IMR-90 (cell line): ENCODE data around the gene CYYR1. TPM values are rescaled to one million over a fixed set of nuclear protein-coding genes. Genes with fewer than 3 reads are reported as not detected.

Experiments used
- ATAC-seq: fragments of 200-7000 bp; cut with Tn5 transposase; 2 replicates; pipeline ENCODE4 v1.9.1; 2020; ENCODE audit warnings: low read depth, mild to moderate bottlenecking, moderate library complexity
- BruUV-seq: library from RNA; stranded (reverse); fragments of 400-500 nt; replicated peaks from 2 replicates; lab custom pipeline; 2021; lab: Mats Ljungman, UMichigan
- CTCF ChIA-PET: fragments of 300-600 bp; formaldehyde crosslinking; extraction: SDS; loops from one replicate; lab custom pipeline; 2021; ENCODE audit warnings: antibody characterized with exemption; lab: Yijun Ruan, JAX
- POLR2A ChIA-PET: fragments of 300-600 bp; sonication (Branson Sonifier 250); formaldehyde crosslinking; loops from one replicate; lab custom pipeline; 2022; ENCODE audit warnings: antibody characterized with exemption; ENCODE audit not compliant: unreplicated experiment; lab: Charles Lee
- DNase-seq: peaks from one replicate; pipeline ENCODE4 v3.0.0; 2013
- H2AFZ ChIP-seq: replicated peaks from 2 replicates; pipeline ENCODE3; 2013; ENCODE audit warnings: low read length, mild to moderate bottlenecking; ENCODE audit not compliant: poor library complexity
- H2AK5ac ChIP-seq: 2 replicates; pipeline ENCODE4 v1.6.1; 2013; ENCODE audit warnings: low read depth, low read length, inconsistent platforms
- H2AK9ac ChIP-seq: replicated peaks from 2 replicates; pipeline ENCODE3; 2013; ENCODE audit warnings: mild to moderate bottlenecking, low read depth, low read length, moderate library complexity; ENCODE audit not compliant: poor library complexity
- H2BK120ac ChIP-seq: 2 replicates; pipeline ENCODE4 v1.6.1; 2013; ENCODE audit warnings: low read depth, low read length, inconsistent platforms
- H2BK15ac ChIP-seq: 3 replicates; pipeline ENCODE4 v1.6.1; 2013; ENCODE audit warnings: low read depth, low read length, inconsistent platforms
- H2BK20ac ChIP-seq: 2 replicates; pipeline ENCODE4 v1.6.1; 2013; ENCODE audit warnings: low read depth, mild to moderate bottlenecking, inconsistent platforms, low read length, moderate library complexity
- H2BK5ac ChIP-seq: 2 replicates; pipeline ENCODE4 v1.6.1; 2013; ENCODE audit warnings: mild to moderate bottlenecking, low read depth, low read length, inconsistent platforms; ENCODE audit not compliant: poor library complexity, severe bottlenecking
- H3K14ac ChIP-seq: replicated peaks from 2 replicates; pipeline ENCODE4 v1.6.1; 2013; ENCODE audit warnings: low read depth, low read length, inconsistent platforms
- H3K18ac ChIP-seq: 2 replicates; pipeline ENCODE4 v1.6.1; 2013; ENCODE audit warnings: low read depth, low read length, control low read depth
- H3K23ac ChIP-seq: 2 replicates; pipeline ENCODE4 v1.6.1; 2013; ENCODE audit warnings: low read depth, low read length, inconsistent platforms
- H3K27ac ChIP-seq: 2 replicates; pipeline ENCODE4 v1.5.1; 2013; ENCODE audit warnings: mild to moderate bottlenecking, control low read depth, low read length; ENCODE audit not compliant: insufficient read depth
- H3K27me3 ChIP-seq: 2 replicates; pipeline ENCODE4 v1.6.1; 2013; ENCODE audit warnings: low read length; ENCODE audit not compliant: control insufficient read depth, insufficient read depth
- H3K36me3 ChIP-seq: 2 replicates; pipeline ENCODE4 v1.6.1; 2013; ENCODE audit warnings: low read length, mixed read lengths; ENCODE audit not compliant: control insufficient read depth, insufficient read depth
- H3K4ac ChIP-seq: 2 replicates; pipeline ENCODE4 v1.6.1; 2013; ENCODE audit warnings: low read depth, low read length, inconsistent platforms
- H3K4me1 ChIP-seq: 2 replicates; pipeline ENCODE4 v1.6.1; 2013; ENCODE audit warnings: low read length, mixed read lengths; ENCODE audit not compliant: control insufficient read depth, insufficient read depth
- H3K4me2 ChIP-seq: 2 replicates; pipeline ENCODE4 v1.6.1; 2013; ENCODE audit warnings: low read depth, mild to moderate bottlenecking, control low read depth, low read length, moderate library complexity
- H3K4me3 ChIP-seq: 2 replicates; pipeline ENCODE4 v1.5.1; 2013; ENCODE audit warnings: low read depth, mild to moderate bottlenecking, control low read depth, low read length, moderate library complexity; ENCODE audit not compliant: insufficient read depth
- H3K56ac ChIP-seq: 2 replicates; pipeline ENCODE4 v1.6.1; 2013; ENCODE audit warnings: low read length, inconsistent platforms; ENCODE audit not compliant: insufficient read depth; ENCODE audit errors: extremely low read depth
- H3K79me1 ChIP-seq, 2 experiments: 2 replicates each; pipeline ENCODE4 v1.6.1; 2013; ENCODE audit warnings: low read length in 2 of 2, inconsistent platforms in 1 of 2, low read depth in 1 of 2
- H3K9ac ChIP-seq: 2 replicates; pipeline ENCODE4 v1.6.1; 2013; ENCODE audit warnings: low read depth, low read length, control low read depth
- H3K9me1 ChIP-seq: 2 replicates; pipeline ENCODE4 v1.6.1; 2013; ENCODE audit warnings: low read length, inconsistent platforms; ENCODE audit not compliant: insufficient read depth
- H3K9me3 ChIP-seq: 2 replicates; pipeline ENCODE4 v1.6.1; 2013; ENCODE audit warnings: low read length; ENCODE audit not compliant: control insufficient read depth, insufficient read depth
- H4K20me1 ChIP-seq: 2 replicates; pipeline ENCODE4 v1.6.1; 2013; ENCODE audit warnings: low read length, inconsistent platforms; ENCODE audit not compliant: insufficient read depth
- H4K5ac ChIP-seq: 2 replicates; pipeline ENCODE4 v1.6.1; 2013; ENCODE audit warnings: mild to moderate bottlenecking, low read depth, low read length, control low read depth
- H4K8ac ChIP-seq, 2 experiments: 2 replicates each; pipeline ENCODE4 v1.6.1; 2013; ENCODE audit warnings: low read depth in 2 of 2, low read length in 2 of 2, control low read depth in 1 of 2, inconsistent platforms in 1 of 2
- H4K91ac ChIP-seq: 2 replicates; pipeline ENCODE4 v1.6.1; 2013; ENCODE audit warnings: low read depth, low read length, inconsistent platforms; ENCODE audit not compliant: insufficient read depth
- FOS ChIP-seq: fragments of 150-350 bp; IDR thresholded peaks from 2 replicates; pipeline ENCODE4 v1.6.1; 2016; ENCODE audit warnings: low read depth, low read length
- MXI1 ChIP-seq: IDR thresholded peaks from 2 replicates; pipeline ENCODE4 v1.6.1; 2012; ENCODE audit warnings: low read depth, mild to moderate bottlenecking, low read length, moderate library complexity, borderline replicate concordance
- NFE2L2 ChIP-seq: fragments of 150-350 bp; IDR thresholded peaks from 2 replicates; pipeline ENCODE4 v1.6.1; 2016; ENCODE audit warnings: low read depth, mild to moderate bottlenecking, low read length
- RAD21 ChIP-seq: IDR thresholded peaks from 2 replicates; pipeline ENCODE4 v1.6.1; 2012; ENCODE audit warnings: low read length, improper control_type of control experiment
- WGBS, 2 experiments: methylation state at CpG; one replicate each; pipeline versions ENCODE4 v1.1.5 to v1.1.7; 2013; ENCODE audit warnings: missing lambda C conversion rate in 2 of 2; ENCODE audit not compliant: insufficient read length in 1 of 2; ENCODE audit errors: extremely low coverage in 2 of 2; 5-methylcytosine and 5-hydroxymethylcytosine counted together
- dilution Hi-C: fragments of 300-500 bp; cut with HindIII; formaldehyde crosslinking; loops from one replicate; pipeline ENCODE4 v1.14.3; 2018; ENCODE audit warnings: low sequenced_read_pairs; ENCODE audit not compliant: unreplicated experiment
- in situ Hi-C: fragments of 300-500 bp; cut with MboI; formaldehyde crosslinking; loops from 3 replicates; pipeline ENCODE4 v1.14.3; 2019; ENCODE audit warnings: low sequenced_read_pairs, inconsistent platforms, mixed read lengths
- intact Hi-C: fragments of 100-400 bp; cut with micrococcal nuclease; formaldehyde crosslinking; loops from 2 replicates; pipeline ENCODE4 v1.10.0; 2022
- polyA plus RNA-seq, 3 experiments: library from polyadenylated mRNA; depleted of rRNA; stranded (reverse); fragments of >200 nt; gene quantifications; 2 replicates each; pipeline ENCODE4 v1.2.3, GENCODE V29; 2012; ENCODE audit warnings: low replicate concordance in 1 of 3
- total RNA-seq: library from RNA; depleted of rRNA; stranded (reverse); fragments of >200 nt; gene quantifications from 2 replicates; pipeline ENCODE4 v1.2.3, GENCODE V29; 2012
- TF ChIP-seq, protein P1 (sequence below): fragments of 150-350 bp; IDR thresholded peaks from 2 replicates; pipeline ENCODE4 v1.6.1; 2017; ENCODE audit warnings: mild to moderate bottlenecking, antibody characterized with exemption, low read length, low read depth
- TF ChIP-seq, protein P2 (sequence below): conservative IDR thresholded peaks from 2 replicates; pipeline ENCODE4 v1.5.1; 2012; ENCODE audit warnings: mild to moderate bottlenecking, low read depth, low read length, improper control_type of control experiment

CYYR1 gene
- total and polyA plus RNA-seq, 2 of the 4 experiments (the other 2 are of a cell fraction) = not detected

DNA sequence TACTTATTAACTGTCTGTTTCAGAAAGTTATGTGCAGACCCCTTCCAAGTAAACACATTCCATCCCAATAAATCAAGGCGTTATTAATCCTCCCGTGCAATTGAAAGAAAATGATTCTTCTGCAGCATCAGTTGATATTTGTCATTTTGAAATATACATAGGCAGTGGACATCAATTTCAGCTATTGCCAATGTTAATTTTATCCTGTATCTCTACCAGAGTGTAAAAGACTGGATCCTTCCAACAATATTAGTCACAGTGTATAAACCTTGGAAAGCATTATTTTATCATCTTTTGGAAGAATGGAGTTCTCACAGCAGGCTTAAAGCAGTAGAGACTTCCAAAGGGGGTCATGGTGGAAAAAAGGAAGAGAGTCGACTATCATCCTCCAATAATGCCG is 150.4 kb downstream of the CYYR1 start:
- H2BK5ac ChIP-seq = no peak overlapping the region
- H3K9me3 ChIP-seq = no peaks in the 10 kb centered on the region
- H2AK5ac ChIP-seq = no peak overlapping the region
- no CpG with 5 or more reads among the region's 4 CpGs for WGBS, 2 experiments
- H4K5ac ChIP-seq = no peak overlapping the region
- CTCF ChIA-PET = no interaction called here
- no peak overlapping the region for H4K8ac ChIP-seq
- H3K4me2 ChIP-seq = no peak overlapping the region
- in situ Hi-C loops (no loop called here), dilution Hi-C loops (no loop called here), intact Hi-C loops (no loop called here)
- no peak for DNase-seq
- no peak overlapping the region for H3K23ac ChIP-seq
- H3K27me3 ChIP-seq = no peaks in the 10 kb centered on the region
- H3K79me1 ChIP-seq = no peaks in the 10 kb centered on the region
- H2AK9ac ChIP-seq = no peak overlapping the region
- BruUV-seq = no TSS peak
- H3K4me3 ChIP-seq = no peak overlapping the region
- no peak for ATAC-seq
- H3K4me1 ChIP-seq = no peaks in the 10 kb centered on the region
- no peak overlapping the region for H3K27ac ChIP-seq
- H2BK15ac ChIP-seq = no peak overlapping the region
- no peak overlapping the region for H3K56ac ChIP-seq
- no peak overlapping the region for H3K14ac ChIP-seq
- POLR2A ChIA-PET = no interaction called here
- TF ChIP-seq FOS = no peak
- TF ChIP-seq MXI1 = no peak
- TF ChIP-seq RAD21 = no peak
- TF ChIP-seq, protein P1, sequence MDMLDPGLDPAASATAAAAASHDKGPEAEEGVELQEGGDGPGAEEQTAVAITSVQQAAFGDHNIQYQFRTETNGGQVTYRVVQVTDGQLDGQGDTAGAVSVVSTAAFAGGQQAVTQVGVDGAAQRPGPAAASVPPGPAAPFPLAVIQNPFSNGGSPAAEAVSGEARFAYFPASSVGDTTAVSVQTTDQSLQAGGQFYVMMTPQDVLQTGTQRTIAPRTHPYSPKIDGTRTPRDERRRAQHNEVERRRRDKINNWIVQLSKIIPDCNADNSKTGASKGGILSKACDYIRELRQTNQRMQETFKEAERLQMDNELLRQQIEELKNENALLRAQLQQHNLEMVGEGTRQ = no peak
- TF ChIP-seq, protein P2, sequence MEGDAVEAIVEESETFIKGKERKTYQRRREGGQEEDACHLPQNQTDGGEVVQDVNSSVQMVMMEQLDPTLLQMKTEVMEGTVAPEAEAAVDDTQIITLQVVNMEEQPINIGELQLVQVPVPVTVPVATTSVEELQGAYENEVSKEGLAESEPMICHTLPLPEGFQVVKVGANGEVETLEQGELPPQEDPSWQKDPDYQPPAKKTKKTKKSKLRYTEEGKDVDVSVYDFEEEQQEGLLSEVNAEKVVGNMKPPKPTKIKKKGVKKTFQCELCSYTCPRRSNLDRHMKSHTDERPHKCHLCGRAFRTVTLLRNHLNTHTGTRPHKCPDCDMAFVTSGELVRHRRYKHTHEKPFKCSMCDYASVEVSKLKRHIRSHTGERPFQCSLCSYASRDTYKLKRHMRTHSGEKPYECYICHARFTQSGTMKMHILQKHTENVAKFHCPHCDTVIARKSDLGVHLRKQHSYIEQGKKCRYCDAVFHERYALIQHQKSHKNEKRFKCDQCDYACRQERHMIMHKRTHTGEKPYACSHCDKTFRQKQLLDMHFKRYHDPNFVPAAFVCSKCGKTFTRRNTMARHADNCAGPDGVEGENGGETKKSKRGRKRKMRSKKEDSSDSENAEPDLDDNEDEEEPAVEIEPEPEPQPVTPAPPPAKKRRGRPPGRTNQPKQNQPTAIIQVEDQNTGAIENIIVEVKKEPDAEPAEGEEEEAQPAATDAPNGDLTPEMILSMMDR = no peak
- TF ChIP-seq NFE2L2 = no peak
- H3K36me3 ChIP-seq = no peaks in the 10 kb centered on the region
- no peak overlapping the region for H2BK20ac ChIP-seq
- no peak overlapping the region for H2BK120ac ChIP-seq
- H3K9ac ChIP-seq = no peak overlapping the region
- no peak overlapping the region for H4K91ac ChIP-seq
- no peak overlapping the region for H3K18ac ChIP-seq
- H3K4ac ChIP-seq = no peak overlapping the region
- no peaks in the 10 kb centered on the region for H3K9me1 ChIP-seq
- H2AFZ ChIP-seq = no peak overlapping the region
- no peaks in the 10 kb centered on the region for H4K20me1 ChIP-seq
